SK-N-SH treated with all-trans-retinoic acid at 6 μM for 48 hours (cell line): ENCODE results near the gene IGF2BP1.

Experiments
- CSDC2 ChIP-seq: fragments of 250-450 bp; sonication (Bioruptor Pico); IDR thresholded peaks from 2 replicates; pipeline ENCODE4 v1.5.0; 2020; ENCODE audit warnings: mild to moderate bottlenecking, moderate library complexity
- CSRNP3 ChIP-seq: fragments of 250-450 bp; sonication (Bioruptor Pico); IDR thresholded peaks from 2 replicates; pipeline ENCODE4 v1.5.1; 2021; ENCODE audit warnings: mild to moderate bottlenecking, moderate library complexity
- ESRRG ChIP-seq: fragments of 250-450 bp; sonication (Bioruptor Pico); IDR thresholded peaks from 2 replicates; pipeline ENCODE4 v1.6.1; 2021; ENCODE audit warnings: mild to moderate bottlenecking
- GLIS3 ChIP-seq: fragments of 250-450 bp; sonication (Bioruptor Pico); IDR thresholded peaks from 2 replicates; pipeline ENCODE4 v1.5.0; 2020; ENCODE audit warnings: mild to moderate bottlenecking, moderate library complexity
- PATZ1 ChIP-seq: fragments of 250-450 bp; sonication (Bioruptor Pico); IDR thresholded peaks from 2 replicates; pipeline ENCODE4 v1.8.0; 2020; ENCODE audit warnings: mild to moderate bottlenecking, moderate library complexity, borderline replicate concordance
- PPARA ChIP-seq: fragments of 250-450 bp; sonication (Bioruptor Pico); IDR thresholded peaks from 2 replicates; pipeline ENCODE4 v1.5.0; 2020; ENCODE audit warnings: mild to moderate bottlenecking, borderline replicate concordance
- ZFP3 ChIP-seq: fragments of 250-450 bp; sonication (Bioruptor Pico); IDR thresholded peaks from 2 replicates; pipeline ENCODE4 v1.5.0; 2020; ENCODE audit warnings: mild to moderate bottlenecking, moderate library complexity
- ZFP30 ChIP-seq: fragments of 450-650 bp; formaldehyde crosslinking; IDR thresholded peaks from 2 replicates; pipeline ENCODE4 v1.5.0; 2022; ENCODE audit warnings: mild to moderate bottlenecking, moderate library complexity
- ZNF565 ChIP-seq: fragments of 450-650 bp; formaldehyde crosslinking; conservative IDR thresholded peaks from 2 replicates; pipeline ENCODE4 v1.5.0; 2020; ENCODE audit warnings: low read depth, mild to moderate bottlenecking, moderate library complexity
- TF ChIP-seq, protein P1 (sequence below): fragments of 250-450 bp; sonication (Bioruptor Pico); IDR thresholded peaks from 2 replicates; pipeline ENCODE4 v1.5.0; 2020; ENCODE audit warnings: mild to moderate bottlenecking, moderate library complexity

- TF ChIP-seq ESRRG (CRISPR knock-in tag), result no peak
- TF ChIP-seq PATZ1 (CRISPR knock-in tag), result no peak
- TF ChIP-seq ZFP30 (CRISPR knock-in tag), result no peak
- no peak for TF ChIP-seq CSDC2 (CRISPR knock-in tag)
- no peak for TF ChIP-seq PPARA (CRISPR knock-in tag)
- TF ChIP-seq, protein P1, sequence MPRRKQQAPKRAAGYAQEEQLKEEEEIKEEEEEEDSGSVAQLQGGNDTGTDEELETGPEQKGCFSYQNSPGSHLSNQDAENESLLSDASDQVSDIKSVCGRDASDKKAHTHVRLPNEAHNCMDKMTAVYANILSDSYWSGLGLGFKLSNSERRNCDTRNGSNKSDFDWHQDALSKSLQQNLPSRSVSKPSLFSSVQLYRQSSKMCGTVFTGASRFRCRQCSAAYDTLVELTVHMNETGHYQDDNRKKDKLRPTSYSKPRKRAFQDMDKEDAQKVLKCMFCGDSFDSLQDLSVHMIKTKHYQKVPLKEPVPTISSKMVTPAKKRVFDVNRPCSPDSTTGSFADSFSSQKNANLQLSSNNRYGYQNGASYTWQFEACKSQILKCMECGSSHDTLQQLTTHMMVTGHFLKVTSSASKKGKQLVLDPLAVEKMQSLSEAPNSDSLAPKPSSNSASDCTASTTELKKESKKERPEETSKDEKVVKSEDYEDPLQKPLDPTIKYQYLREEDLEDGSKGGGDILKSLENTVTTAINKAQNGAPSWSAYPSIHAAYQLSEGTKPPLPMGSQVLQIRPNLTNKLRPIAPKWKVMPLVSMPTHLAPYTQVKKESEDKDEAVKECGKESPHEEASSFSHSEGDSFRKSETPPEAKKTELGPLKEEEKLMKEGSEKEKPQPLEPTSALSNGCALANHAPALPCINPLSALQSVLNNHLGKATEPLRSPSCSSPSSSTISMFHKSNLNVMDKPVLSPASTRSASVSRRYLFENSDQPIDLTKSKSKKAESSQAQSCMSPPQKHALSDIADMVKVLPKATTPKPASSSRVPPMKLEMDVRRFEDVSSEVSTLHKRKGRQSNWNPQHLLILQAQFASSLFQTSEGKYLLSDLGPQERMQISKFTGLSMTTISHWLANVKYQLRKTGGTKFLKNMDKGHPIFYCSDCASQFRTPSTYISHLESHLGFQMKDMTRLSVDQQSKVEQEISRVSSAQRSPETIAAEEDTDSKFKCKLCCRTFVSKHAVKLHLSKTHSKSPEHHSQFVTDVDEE (CRISPR knock-in tag), result no peak
- TF ChIP-seq ZNF565, result no peak
- TF ChIP-seq CSRNP3, result no peak
- TF ChIP-seq ZFP3 (CRISPR knock-in tag), result no peak
- TF ChIP-seq GLIS3 (CRISPR knock-in tag), result no peak
Observed at GRCh38 chr17:49055181-49055927, 58.2 kb downstream of the IGF2BP1 start.
